Nephron (organoid): ENCODE data around the gene CPHXL2.

Experiments used
- H3K27ac Mint-ChIP-seq, 3 experiments: 2 replicates each; pipeline ENCODE4 v1.8.0; 2020; ENCODE audit warnings: mixed read lengths in 3 of 3, mild to moderate bottlenecking in 2 of 3, moderate library complexity in 1 of 3
- H3K27me3 Mint-ChIP-seq: 2 replicates; pipeline ENCODE4 v1.8.0; 2021; ENCODE audit warnings: low read depth, mild to moderate bottlenecking, moderate library complexity, mixed read lengths
- H3K36me3 Mint-ChIP-seq: 2 replicates; pipeline ENCODE4 v1.8.0; 2020; ENCODE audit warnings: low read depth, mixed read lengths
- H3K4me1 Mint-ChIP-seq: 2 replicates; pipeline ENCODE4 v1.8.0; 2020; ENCODE audit warnings: mixed read lengths
- H3K4me3 Mint-ChIP-seq, 3 experiments: 2 replicates each; pipeline ENCODE4 v1.8.0; 2020; ENCODE audit warnings: mild to moderate bottlenecking in 3 of 3, mixed read lengths in 3 of 3, moderate library complexity in 2 of 3
- H3K9me3 Mint-ChIP-seq: 2 replicates; pipeline ENCODE4 v1.8.0; 2020; ENCODE audit warnings: mixed read lengths
- TF ChIP-seq, protein P1 (sequence below), 3 experiments: fragments of 200-600 bp; sonication (generic); IDR thresholded peaks; one replicate each; pipeline ENCODE4 v1.5.0; 2021; ENCODE audit warnings: antibody characterized with exemption in 3 of 3; ENCODE audit not compliant: unreplicated experiment in 3 of 3

The CPHXL2 gene

DNA sequence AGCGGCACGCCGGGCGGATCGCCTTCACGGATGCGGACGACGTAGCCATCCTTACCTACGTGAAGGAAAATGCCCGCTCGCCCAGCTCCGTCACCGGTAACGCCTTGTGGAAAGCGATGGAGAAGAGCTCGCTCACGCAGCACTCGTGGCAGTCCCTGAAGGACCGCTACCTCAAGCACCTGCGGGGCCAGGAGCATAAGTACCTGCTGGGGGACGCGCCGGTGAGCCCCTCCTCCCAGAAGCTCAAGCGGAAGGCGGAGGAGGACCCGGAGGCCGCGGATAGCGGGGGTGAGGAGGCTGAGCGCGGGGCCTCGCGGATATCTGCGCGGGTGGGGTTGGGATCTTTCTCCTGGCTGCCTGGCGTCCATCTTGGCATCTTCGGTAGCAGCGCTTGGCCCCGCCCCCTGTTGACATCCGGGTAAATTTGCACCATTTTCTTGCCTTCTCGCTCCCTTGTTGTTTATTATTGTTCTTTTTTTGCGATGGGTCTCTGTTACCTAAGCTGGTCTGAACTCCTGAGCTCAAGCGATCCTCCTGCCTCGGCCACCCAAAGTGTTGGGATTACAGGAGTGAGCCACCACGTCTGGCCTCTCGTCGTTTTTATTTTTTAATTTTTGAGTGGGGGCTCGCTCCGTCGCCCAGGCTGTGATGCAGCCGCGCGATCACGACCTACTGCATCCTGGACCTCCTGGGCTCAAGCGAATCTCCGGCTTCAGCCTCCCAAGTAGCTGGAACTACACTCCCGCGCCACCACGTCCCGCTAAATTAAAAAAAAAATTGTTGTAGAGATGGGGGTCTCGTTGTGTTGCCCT is 28.3 kb downstream of the CPHXL2 start:
- Mint-ChIP-seq H3K36me3 (peaks cover 26% of the 10 kb centered on the region), H3K27ac (peak overlapping the region; percentile 98 to 100 (median 99)), H3K9me3 (no peaks in the 10 kb centered on the region), H3K4me1 (peaks cover 50% of the 10 kb centered on the region), H3K27me3 (no peaks in the 10 kb centered on the region), H3K4me3 (peak overlapping the region; percentile 99 to 100 (median 99))
- TF ChIP-seq, protein P1, sequence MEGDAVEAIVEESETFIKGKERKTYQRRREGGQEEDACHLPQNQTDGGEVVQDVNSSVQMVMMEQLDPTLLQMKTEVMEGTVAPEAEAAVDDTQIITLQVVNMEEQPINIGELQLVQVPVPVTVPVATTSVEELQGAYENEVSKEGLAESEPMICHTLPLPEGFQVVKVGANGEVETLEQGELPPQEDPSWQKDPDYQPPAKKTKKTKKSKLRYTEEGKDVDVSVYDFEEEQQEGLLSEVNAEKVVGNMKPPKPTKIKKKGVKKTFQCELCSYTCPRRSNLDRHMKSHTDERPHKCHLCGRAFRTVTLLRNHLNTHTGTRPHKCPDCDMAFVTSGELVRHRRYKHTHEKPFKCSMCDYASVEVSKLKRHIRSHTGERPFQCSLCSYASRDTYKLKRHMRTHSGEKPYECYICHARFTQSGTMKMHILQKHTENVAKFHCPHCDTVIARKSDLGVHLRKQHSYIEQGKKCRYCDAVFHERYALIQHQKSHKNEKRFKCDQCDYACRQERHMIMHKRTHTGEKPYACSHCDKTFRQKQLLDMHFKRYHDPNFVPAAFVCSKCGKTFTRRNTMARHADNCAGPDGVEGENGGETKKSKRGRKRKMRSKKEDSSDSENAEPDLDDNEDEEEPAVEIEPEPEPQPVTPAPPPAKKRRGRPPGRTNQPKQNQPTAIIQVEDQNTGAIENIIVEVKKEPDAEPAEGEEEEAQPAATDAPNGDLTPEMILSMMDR (IDR thresholded peaks at IDR 0.05; ENCODE audit: unreplicated experiment in 3 of 3): no peak

DNA sequence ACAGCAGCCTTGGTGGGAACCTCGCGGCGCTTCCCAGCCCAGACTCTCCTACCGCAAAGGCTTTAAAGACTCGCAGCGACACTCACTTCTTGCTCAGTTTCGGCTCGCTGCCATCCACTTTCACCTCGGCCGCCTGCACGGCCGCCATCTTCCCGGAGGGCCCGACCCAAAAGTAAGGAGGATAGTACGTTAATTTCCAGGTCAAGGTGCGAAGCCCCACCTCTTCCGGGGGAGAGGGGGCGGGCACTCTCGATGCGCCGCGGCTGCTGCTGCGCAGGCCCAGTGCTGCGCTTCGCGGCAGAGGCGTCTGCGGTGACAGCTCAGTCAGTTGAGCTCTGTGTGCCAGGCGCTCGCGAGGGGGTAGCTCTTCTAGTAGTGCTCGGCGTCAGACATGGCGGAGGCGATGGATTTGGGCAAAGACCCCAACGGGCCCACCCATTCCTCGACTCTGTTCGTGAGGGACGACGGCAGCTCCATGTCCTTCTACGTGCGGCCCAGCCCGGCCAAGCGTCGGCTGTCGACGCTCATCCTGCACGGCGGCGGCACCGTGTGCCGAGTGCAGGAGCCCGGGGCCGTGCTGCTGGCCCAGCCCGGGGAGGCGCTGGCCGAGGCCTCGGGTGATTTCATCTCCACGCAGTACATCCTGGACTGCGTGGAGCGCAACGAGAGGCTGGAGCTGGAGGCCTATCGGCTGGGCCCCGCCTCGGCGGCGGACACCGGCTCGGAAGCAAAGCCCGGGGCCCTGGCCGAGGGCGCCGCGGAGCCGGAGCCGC is 29.1 kb downstream of the CPHXL2 start, which contains the start of the genes KARS1 and TERF2IP:
KARS1 (minus strand) TSS at position 174 of the 773 bp plus-strand sequence; CDS start at position 148, 26 bp downstream.
TERF2IP (plus strand) TSS at position 282 of the 773 bp plus-strand sequence; CDS start at position 392, 110 bp downstream.
- Mint-ChIP-seq H3K4me1 (peaks cover 46% of the 10 kb centered on the region), H3K27me3 (no peaks in the 10 kb centered on the region), H3K4me3 (peak within 1 kb of the TSS; percentile 99 to 100 (median 99)), H3K27ac (peak within 1 kb of the TSS; percentile 98 to 100 (median 99)), H3K36me3 (peaks cover 30% of the 10 kb centered on the region), H3K9me3 (no peaks in the 10 kb centered on the region)
- TF ChIP-seq, protein P1 (IDR thresholded peaks at IDR 0.05; ENCODE audit: unreplicated experiment in 3 of 3): no peak

DNA sequence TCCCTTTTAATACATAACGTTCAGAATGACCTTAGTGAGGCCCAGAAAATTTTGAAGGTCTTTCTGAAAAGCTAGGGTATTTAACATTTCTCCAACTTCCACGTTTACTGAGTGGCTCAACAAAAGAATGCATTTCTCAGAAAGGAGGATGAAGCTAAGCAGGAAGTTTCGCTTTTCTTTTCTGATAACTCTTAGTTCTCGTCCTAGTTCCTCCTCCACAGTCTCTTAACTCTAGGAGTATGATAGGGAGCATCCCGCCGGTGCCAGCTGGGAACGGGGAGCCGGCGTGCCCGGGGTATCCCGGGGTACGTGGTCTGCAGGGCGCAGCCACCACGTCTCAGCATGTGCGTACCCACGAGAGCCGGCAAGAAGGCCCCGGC is 29.7 kb downstream of the CPHXL2 start:
- Mint-ChIP-seq H3K4me1 (peaks cover 42% of the 10 kb centered on the region), H3K36me3 (peaks cover 31% of the 10 kb centered on the region), H3K27ac (peak overlapping the region; percentile 93 to 99 (median 96)), H3K9me3 (no peaks in the 10 kb centered on the region), H3K27me3 (no peaks in the 10 kb centered on the region), H3K4me3 (peak overlapping the region; percentile 95 to 99 (median 98))
- TF ChIP-seq, protein P1 (IDR thresholded peaks at IDR 0.05; ENCODE audit: unreplicated experiment in 3 of 3): no peak

DNA sequence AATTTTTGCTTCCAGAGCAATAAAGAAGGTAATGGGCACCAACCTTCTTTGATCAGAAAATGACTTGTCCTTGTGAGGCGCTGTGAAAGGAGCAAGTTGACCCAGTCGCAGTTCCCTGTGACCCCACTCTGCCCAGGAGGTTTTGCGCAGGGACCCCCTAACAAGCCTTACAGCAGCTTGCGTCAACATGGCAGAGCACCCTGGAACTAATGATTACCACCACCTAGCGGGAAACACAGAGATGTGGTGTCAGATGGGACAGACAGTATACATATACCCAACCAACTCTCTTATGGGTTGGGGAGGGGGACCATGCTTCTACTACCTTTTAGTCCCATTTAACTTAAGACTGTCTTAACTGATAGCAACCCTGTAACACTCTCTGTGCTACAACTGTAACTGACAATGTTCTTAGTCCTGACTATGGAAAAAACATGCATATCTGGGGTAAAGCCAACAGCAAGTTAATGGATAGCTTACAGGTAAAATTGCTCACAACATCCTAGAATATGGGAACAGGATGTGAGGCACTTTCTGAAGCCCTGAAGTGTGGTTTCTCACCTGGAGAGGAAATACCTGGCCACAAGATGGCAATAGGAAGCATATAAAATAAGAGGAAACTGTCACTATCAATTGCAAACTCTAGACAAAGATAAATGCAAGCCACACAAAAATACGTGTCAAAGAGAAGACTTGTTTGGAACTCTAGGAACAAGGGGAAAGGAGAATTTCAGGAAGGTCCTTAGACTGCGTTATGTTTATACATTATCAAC is 32.4 kb downstream of the CPHXL2 start:
- H3K4me3 Mint-ChIP-seq: peak overlapping the region; percentile 68 to 83 (median 74)
- no peaks in the 10 kb centered on the region for H3K9me3 Mint-ChIP-seq
- H3K27ac Mint-ChIP-seq: peak overlapping the region; percentile 5 to 58 (median 34)
- H3K4me1 Mint-ChIP-seq: peaks cover 19% of the 10 kb centered on the region
- peaks cover 46% of the 10 kb centered on the region for H3K36me3 Mint-ChIP-seq
- TF ChIP-seq, protein P1 (IDR thresholded peaks at IDR 0.05; ENCODE audit: unreplicated experiment in 3 of 3): no peak
- no peaks in the 10 kb centered on the region for H3K27me3 Mint-ChIP-seq

DNA sequence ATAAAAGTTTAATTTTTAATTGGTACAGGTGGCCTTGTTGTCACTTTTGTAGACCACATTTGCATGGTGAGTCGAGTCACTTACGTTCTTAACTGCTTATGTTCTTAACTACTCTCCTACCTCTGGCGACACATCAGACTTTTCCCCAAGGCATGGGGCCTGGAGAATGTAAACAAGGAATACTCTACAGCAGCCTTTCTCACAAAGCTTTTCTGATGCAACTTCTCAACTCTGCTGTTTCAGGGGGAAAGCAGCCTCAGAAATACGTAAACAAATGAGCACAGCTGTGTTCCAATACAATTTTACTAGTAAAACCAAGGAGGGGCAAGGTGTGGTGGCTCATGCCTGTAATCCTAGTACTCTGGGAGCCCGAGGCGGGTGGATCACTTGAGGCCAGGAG is 36.2 kb downstream of the CPHXL2 start:
- TF ChIP-seq, protein P1 (IDR thresholded peaks at IDR 0.05; ENCODE audit: unreplicated experiment in 3 of 3): no peak
- Mint-ChIP-seq H3K9me3 (no peaks in the 10 kb centered on the region), H3K4me3 (no peak overlapping the region), H3K36me3 (peaks cover 75% of the 10 kb centered on the region), H3K4me1 (peaks cover 8% of the 10 kb centered on the region), H3K27me3 (no peaks in the 10 kb centered on the region), H3K27ac (peak overlapping the region in 1 of 3 experiments; percentile 56)
